SJCRH30 (cell line): ENCODE results near the gene IDI1. TPM values are rescaled to one million over a fixed set of nuclear protein-coding genes. Genes with fewer than 3 reads are reported as not detected.

Experiments used
- DNase-seq, 2 experiments: peaks; one replicate each; pipeline ENCODE4 v3.0.0-alpha.2; 2015 to 2020
- H3K27ac ChIP-seq: fragments of 250-450 bp; sonication (Bioruptor Pico); 2 replicates; pipeline ENCODE4 v1.5.1; 2020; ENCODE audit warnings: mild to moderate bottlenecking, moderate library complexity
- H3K27me3 ChIP-seq: fragments of 250-450 bp; sonication (Bioruptor Pico); 2 replicates; pipeline ENCODE4 v1.5.1; 2020; ENCODE audit warnings: mild to moderate bottlenecking, moderate library complexity
- H3K36me3 ChIP-seq: fragments of 250-450 bp; sonication (Bioruptor Pico); 2 replicates; pipeline ENCODE4 v1.5.1; 2020; ENCODE audit warnings: mild to moderate bottlenecking, moderate library complexity
- H3K4me1 ChIP-seq: fragments of 250-450 bp; sonication (Bioruptor Pico); 2 replicates; pipeline ENCODE4 v1.5.1; 2020; ENCODE audit warnings: mild to moderate bottlenecking, moderate library complexity
- H3K4me3 ChIP-seq: fragments of 250-450 bp; sonication (Bioruptor Pico); 2 replicates; pipeline ENCODE4 v1.5.1; 2020; ENCODE audit warnings: mild to moderate bottlenecking, moderate library complexity
- H3K9me3 ChIP-seq: fragments of 250-450 bp; sonication (Bioruptor Pico); replicated peaks from 2 replicates; pipeline ENCODE4 v1.5.1; 2020; ENCODE audit warnings: mild to moderate bottlenecking, moderate library complexity
- total RNA-seq: library from RNA; depleted of rRNA; stranded (reverse); fragments of >200 nt; shearing (Covaris generic); gene quantifications from 2 replicates; pipeline ENCODE4 v1.2.3, GENCODE V29; 2014; rRNA removed

Gene IDI1
- total RNA-seq, 1 experiment from 2014 or later = 70.0 TPM

DNA sequence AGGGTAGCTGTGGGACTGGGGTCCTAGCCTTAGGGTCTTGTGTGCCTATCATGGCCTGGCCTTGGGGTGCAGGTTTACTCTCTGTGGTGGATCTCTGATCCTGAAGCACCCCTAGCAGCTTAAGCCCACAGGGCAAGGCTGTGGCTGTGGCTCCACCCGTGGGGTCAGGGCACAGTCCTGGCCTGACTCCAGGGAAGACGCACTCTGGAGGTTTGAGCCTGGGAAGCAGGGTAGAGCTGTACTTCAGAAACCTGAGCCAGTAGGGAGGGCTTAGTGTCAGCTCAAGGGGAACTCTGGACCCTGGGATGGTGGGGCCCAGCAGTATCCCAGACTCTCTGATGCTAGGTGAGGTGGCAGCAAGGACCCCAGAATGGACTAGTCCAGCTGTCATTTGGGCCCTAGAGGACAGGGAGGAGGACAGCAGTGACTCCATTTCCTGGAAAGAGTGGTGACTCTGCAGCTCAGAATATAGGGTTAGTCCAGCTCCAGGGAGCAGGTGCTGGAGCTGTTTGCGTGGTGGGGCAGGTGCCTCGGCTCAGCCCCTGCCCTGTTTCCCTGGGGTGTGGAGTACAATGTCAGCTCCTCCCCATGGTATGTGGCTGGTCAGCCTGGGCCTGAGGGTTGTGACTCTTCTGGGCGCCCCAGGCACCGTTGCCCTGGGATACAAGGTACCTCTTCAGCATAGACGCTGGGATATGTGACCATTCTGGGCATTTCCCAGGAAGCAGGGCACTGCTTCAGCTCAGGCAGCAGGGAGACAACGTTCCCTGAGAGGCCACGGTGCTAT is 44.8 kb downstream of the IDI1 start:
- Histone ChIP-seq H3K4me3 (no peak overlapping the region), H3K36me3 (peaks cover 64% of the 10 kb centered on the region), H3K27ac (no peak overlapping the region), H3K9me3 (no peaks in the 10 kb centered on the region), H3K4me1 (no peaks in the 10 kb centered on the region), H3K27me3 (no peaks in the 10 kb centered on the region)
- no peak for DNase-seq

DNA sequence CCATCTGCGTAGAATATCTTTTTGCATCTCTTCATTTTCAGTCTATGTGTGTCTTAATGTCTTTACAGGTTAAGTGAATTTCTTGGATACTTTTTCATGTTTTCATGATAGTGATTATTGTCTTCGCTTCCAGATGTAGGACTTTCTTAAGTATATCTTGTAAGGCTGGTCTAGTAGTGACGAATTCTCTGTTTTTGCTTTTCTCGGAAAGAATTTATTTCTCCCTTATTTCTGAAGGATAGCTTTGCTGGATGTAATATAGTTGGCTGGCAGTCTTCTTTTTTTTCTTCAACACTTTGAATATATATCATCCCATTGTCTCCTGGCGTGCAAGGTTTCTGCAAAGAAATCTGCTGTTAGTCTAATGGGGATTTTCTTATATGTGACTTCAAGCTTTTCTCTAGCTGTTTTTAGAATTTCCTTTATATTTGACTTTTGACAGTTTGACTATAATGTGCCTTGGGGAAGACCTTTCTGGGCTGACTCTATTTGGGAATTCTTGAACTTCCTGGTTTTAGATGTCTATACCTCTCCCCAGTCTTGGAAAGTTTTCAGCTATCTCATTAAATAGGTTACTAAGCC is 46.4 kb downstream of the IDI1 start:
- H3K4me1 ChIP-seq = no peaks in the 10 kb centered on the region
- no peak overlapping the region for H3K4me3 ChIP-seq
- no peak for DNase-seq
- H3K27me3 ChIP-seq = no peaks in the 10 kb centered on the region
- peaks cover 78% of the 10 kb centered on the region for H3K36me3 ChIP-seq
- H3K27ac ChIP-seq = no peak overlapping the region
- H3K9me3 ChIP-seq = no peaks in the 10 kb centered on the region

DNA sequence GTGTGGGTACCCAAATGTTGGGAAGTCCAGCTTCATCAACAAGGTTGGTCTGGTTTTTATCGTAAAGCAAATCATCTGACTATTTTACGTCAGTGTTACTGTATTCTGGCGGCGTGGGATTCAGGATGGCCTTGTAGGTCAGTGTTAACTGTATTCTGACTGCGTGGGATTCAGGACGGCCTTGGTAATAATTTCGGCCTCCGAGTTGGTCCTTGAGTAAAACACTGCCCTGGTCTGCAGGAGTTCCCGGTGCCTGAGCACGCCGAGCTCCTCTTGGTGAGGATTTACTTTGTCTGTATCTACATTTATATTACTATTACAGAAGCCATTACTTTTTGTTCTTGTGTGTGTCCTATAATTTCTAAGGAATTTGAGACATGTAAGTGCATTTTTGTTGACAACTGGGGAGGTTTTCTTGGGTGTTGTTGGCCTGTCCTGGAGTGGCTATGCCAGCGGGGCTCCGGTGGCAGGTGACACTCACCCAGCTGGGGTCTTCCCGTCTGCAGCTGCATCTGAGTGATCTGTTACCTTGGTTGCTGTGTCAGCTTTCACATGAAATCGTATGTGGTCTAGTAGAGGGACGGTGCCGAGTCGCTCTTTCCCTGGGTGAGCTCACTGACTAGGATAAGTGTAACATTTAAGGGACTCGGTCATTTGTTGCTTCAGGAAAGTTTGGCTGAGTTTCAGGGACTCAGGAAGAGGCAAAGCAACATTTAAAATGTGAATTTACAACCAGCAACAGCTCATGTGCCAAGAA is 51.5 kb downstream of the IDI1 start:
- Histone ChIP-seq H3K36me3 (peaks cover 72% of the 10 kb centered on the region), H3K4me1 (no peaks in the 10 kb centered on the region), H3K27me3 (no peaks in the 10 kb centered on the region), H3K4me3 (no peak overlapping the region), H3K27ac (no peak overlapping the region), H3K9me3 (no peaks in the 10 kb centered on the region)
- DNase-seq = no peak

DNA sequence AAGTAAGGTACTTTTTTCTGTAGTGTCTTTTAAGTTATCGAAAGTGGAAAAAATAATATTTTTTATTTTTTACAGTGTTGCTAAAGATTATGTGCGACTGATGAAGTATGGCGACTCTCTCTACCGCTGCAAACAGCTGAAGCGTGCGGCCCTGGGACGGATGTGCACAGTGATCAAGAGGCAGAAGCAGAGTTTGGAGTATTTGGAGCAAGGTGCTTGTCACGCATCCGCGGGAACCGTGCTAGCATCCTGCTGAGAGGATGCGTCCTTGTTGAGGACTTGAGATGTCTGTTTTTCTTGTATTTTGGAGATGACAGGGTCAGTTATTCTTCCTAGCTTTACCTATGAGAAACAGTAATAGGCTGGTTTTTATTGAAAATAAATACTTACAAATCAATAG is 52.9 kb downstream of the IDI1 start:
- Histone ChIP-seq H3K36me3 (peaks cover 63% of the 10 kb centered on the region), H3K4me3 (no peak overlapping the region), H3K27me3 (no peaks in the 10 kb centered on the region), H3K4me1 (no peaks in the 10 kb centered on the region), H3K9me3 (no peaks in the 10 kb centered on the region), H3K27ac (no peak overlapping the region)
- DNase-seq = no peak

DNA sequence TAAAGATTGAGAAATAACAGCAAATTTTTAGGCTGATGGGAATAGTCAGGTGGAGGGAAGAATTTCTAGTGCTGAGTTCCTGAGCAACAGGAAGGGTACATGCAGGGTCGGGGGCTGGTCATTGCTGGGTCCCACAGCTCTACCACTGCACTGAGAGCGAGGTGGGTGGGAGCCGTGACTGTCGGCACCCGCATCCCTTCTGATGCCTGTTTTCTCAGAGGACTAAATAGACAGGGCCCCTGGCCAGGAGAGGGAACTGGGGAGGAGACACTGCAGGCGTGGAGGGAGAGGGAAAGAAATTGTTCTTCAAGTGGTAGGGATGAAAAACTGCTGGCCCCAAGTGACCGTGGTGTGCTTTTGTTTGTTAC is 53.4 kb downstream of the IDI1 start:
- H3K4me3 ChIP-seq = no peak overlapping the region
- no peaks in the 10 kb centered on the region for H3K9me3 ChIP-seq
- H3K36me3 ChIP-seq = peaks cover 58% of the 10 kb centered on the region

DNA sequence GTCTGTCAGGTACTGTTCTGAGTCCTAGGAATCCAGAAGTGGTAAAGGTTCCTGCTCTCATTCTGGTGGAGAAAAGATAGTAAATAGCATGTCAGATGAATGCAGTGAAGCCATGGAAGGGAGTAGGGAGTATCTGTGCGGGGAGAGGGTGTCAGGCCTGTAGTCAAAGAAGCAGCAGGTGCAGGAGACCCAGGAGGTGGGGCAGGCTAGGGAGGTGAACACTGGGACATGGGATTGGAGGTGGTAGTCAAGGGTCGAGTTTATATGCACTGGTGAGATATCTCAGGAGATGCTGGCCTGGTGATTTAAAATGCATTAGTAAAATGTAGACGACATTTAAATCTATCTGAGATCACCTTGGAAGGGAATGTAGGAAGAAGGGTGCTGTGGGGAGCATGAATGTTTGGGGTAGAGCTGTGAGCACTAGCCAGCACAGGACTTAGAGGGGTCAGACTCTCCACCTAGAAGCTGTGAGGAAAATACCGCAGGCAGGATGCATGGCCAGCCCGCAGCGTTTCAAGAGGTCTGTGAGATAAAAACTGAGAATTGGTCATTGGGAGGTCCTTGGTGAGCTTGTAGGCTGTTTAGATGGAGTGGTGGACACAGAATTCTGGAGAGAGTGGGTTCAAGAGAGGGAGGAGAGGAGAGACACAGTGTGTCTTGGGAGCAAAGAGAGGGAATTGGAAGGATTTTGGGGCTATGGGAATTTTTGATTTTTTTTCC is 53.9 kb downstream of the IDI1 start:
- no peaks in the 10 kb centered on the region for H3K4me1 ChIP-seq
- H3K4me3 ChIP-seq = no peak overlapping the region
- no peaks in the 10 kb centered on the region for H3K9me3 ChIP-seq
- DNase-seq = no peak
- no peaks in the 10 kb centered on the region for H3K27me3 ChIP-seq
- H3K27ac ChIP-seq = no peak overlapping the region
- H3K36me3 ChIP-seq = peaks cover 56% of the 10 kb centered on the region

More for the DNA sequence above, 53.4 kb downstream of the IDI1 start:
- no peaks in the 10 kb centered on the region for H3K27me3 ChIP-seq
- DNase-seq = no peak
- no peaks in the 10 kb centered on the region for H3K4me1 ChIP-seq
- no peak overlapping the region for H3K27ac ChIP-seq

DNA sequence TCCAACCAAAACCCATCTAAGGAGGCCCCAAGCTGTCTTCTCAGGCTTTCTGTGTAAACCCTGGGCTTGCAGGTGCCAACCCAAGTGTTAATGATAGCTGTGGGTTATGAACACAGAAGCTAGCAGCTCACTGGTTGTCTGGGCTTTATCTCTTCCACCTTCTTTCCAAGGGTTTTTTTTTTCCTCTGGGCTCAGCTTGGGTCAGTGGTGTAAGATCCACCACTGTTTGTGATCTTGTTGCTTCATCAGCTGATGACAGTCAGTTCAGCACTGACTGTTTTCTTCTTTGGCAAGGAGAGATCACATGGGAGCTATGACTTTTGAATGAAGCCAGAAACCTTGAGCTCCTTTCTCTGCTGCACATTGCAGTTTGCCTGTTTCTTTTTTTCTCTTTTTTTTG is 56.0 kb downstream of the IDI1 start:
- Histone ChIP-seq H3K27me3 (no peaks in the 10 kb centered on the region), H3K9me3 (no peaks in the 10 kb centered on the region), H3K36me3 (peaks cover 36% of the 10 kb centered on the region), H3K4me1 (no peaks in the 10 kb centered on the region), H3K4me3 (no peak overlapping the region), H3K27ac (no peak overlapping the region)
- DNase-seq = no peak

DNA sequence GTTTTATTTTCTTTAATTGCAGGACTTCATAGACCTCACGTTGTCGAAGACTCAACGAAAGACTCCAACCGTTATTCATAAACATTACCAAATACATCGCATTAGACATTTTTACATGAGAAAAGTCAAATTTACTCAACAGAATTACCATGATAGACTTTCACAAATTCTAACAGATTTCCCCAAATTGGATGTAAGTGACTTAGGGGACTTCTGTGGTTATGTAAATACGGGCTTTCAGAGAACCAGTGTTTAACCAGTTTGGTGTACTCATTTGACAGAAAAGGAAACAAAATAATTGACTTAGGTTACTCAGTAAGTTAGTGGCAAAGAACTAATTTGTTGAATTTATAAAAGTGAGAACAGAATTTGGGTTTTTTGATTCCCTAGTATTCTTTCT is 56.5 kb downstream of the IDI1 start:
- DNase-seq = no peak
- Histone ChIP-seq H3K4me3 (no peak overlapping the region), H3K4me1 (no peaks in the 10 kb centered on the region), H3K36me3 (peaks cover 33% of the 10 kb centered on the region), H3K27ac (no peak overlapping the region), H3K9me3 (no peaks in the 10 kb centered on the region), H3K27me3 (no peaks in the 10 kb centered on the region)

DNA sequence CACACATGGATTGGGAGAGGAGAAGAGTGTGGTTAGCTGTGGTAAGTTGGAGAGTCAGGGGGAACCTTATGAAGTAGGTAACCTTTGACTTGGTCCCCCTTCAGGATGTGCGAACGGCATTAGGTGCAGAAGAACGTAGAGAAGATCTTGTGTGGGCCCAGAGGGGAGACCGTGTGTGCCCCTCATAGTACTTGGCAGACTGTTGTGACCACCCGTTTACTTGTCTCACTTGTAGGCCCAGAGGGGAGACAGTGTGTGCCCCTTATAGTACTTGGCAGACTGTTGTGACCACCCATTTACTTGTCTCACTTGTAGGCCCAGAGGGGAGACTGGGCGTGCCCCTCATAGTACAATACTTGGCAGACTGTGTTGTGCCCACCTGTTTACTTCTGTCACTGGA is 58.1 kb downstream of the IDI1 start:
- Histone ChIP-seq H3K27ac (no peak overlapping the region), H3K4me3 (no peak overlapping the region), H3K9me3 (no peaks in the 10 kb centered on the region), H3K27me3 (no peaks in the 10 kb centered on the region), H3K4me1 (peaks cover 3% of the 10 kb centered on the region; the same call in 1 of the 2 replicates), H3K36me3 (peaks cover 17% of the 10 kb centered on the region)
- DNase-seq = peak in 1 of 2 experiments; percentile 26

Other genes with a start within 250 kb of the IDI1 start
- gene LARP4B, start 117.4 kb downstream of the IDI1 start, total RNA-seq = 29.1 and 29.4 TPM in 2 replicates
- gene GTPBP4, start 60.7 kb downstream of the IDI1 start, total RNA-seq = 52.3 and 58.5 TPM in 2 replicates
- gene IDI2, start 23.3 kb downstream of the IDI1 start, total RNA-seq = not detected in 2 replicates
- 5.6 and 6.1 TPM in 2 replicates for gene WDR37, start 7.3 kb upstream of the IDI1 start, total RNA-seq